Transverse colon (tissue), 4 donors: ENCODE data around the gene APBB2. TPM values are rescaled to one million over a fixed set of nuclear protein-coding genes. Genes with fewer than 3 reads are reported as not detected.

ENCODE experiments used
- DNase-seq: peaks from one replicate; pipeline ENCODE4 v3.0.0-alpha.2; 2019
- H3K27ac ChIP-seq, 4 donors: fragments of 200-600 bp; sonication (generic); 2 replicates each; pipeline ENCODE4 v1.5.1; 2016 to 2018; ENCODE audit warnings: inconsistent platforms in 4 of 4
- H3K27me3 ChIP-seq: fragments of 200-600 bp; sonication (generic); 2 replicates; pipeline ENCODE4 v1.5.1; 2017; ENCODE audit warnings: inconsistent platforms
- H3K36me3 ChIP-seq, 4 donors: fragments of 200-600 bp; sonication (generic); 2 replicates each; pipeline ENCODE4 v1.5.1; 2017 to 2019; ENCODE audit warnings: inconsistent platforms in 4 of 4
- H3K4me1 ChIP-seq, 4 donors: fragments of 200-600 bp; sonication (generic); 2 replicates each; pipeline ENCODE4 v1.5.1; 2017 to 2020; ENCODE audit warnings: inconsistent platforms in 4 of 4
- H3K4me3 ChIP-seq, 4 donors: fragments of 200-600 bp; sonication (generic); 1 replicate in 1 of 4; 2 replicates in 3 of 4; pipeline versions ENCODE4 v1.5.1 to v1.6.1; 2017 to 2019; ENCODE audit warnings: inconsistent platforms in 4 of 4
- H3K9me3 ChIP-seq, 2 donors: fragments of 200-600 bp; sonication (generic); 2 replicates each; pipeline ENCODE4 v1.5.1; 2017 to 2019; ENCODE audit warnings: inconsistent platforms in 2 of 2
- CTCF ChIP-seq, 5 experiments: fragments of 200-600 bp in 3 of 5; fragments of 450-650 bp in 2 of 5; sonication (generic) in 3 of 5; IDR thresholded peaks; 1 replicate in 2 of 5; 2 replicates in 3 of 5; pipeline ENCODE4 v1.5.1; 2016 to 2017; ENCODE audit warnings: antibody characterized with exemption in 5 of 5, inconsistent platforms in 3 of 5, mild to moderate bottlenecking in 2 of 5, moderate library complexity in 1 of 5
- EP300 ChIP-seq: sonication (generic); formaldehyde crosslinking; IDR thresholded peaks from one replicate; pipeline ENCODE4 v1.6.1; 2017; ENCODE audit warnings: antibody characterized with exemption, low read depth
- POLR2A ChIP-seq: fragments of 450-650 bp; IDR thresholded peaks from one replicate; pipeline ENCODE4 v1.6.1; 2016; ENCODE audit warnings: antibody characterized with exemption, mild to moderate bottlenecking, moderate library complexity
- POLR2AphosphoS5 ChIP-seq, 3 donors: sonication (generic); formaldehyde crosslinking; IDR thresholded peaks; one replicate each; pipeline ENCODE4 v1.6.1; 2016; ENCODE audit warnings: antibody characterized with exemption in 3 of 3
- WGBS, 2 donors: methylation state at CpG; one replicate each; pipeline ENCODE4 v1.1.5; 2018; ENCODE audit warnings: low coverage in 1 of 2; 5-methylcytosine and 5-hydroxymethylcytosine counted together
- in situ Hi-C, 4 donors: fragments of 200-750 bp; cut with MboI; loops; one replicate each; pipeline versions ENCODE4 v1.15.0 to v1.15.1; 2017; ENCODE audit warnings: low sequenced_read_pairs in 3 of 4, low pct_ligation_motif_present in 1 of 4, low pct_unique_long_range_greater_than_20kb in 1 of 4
- intact Hi-C: fragments of 100-400 bp; cut with DNase I; formaldehyde crosslinking; loops from one replicate; pipeline ENCODE4 v1.15.1; 2023; ENCODE audit warnings: low total_unique reads
- total RNA-seq, 4 donors: library from RNA; depleted of rRNA; stranded (reverse); fragments of >200 nt; gene quantifications; one replicate each; pipeline ENCODE4 v1.1.0, GENCODE V29; 2016

The APBB2 gene
- total RNA-seq, 4 donors from 2014 or later: 37.1 to 138 (median 90.1) TPM

- no peaks in the 10 kb centered on the region for H3K27me3 ChIP-seq
- no peaks in the 10 kb centered on the region for H3K9me3 ChIP-seq
- peak; percentile 23 for DNase-seq
- intact Hi-C loops: no loop called here
- peaks cover 0 to 10% (median 6%) of the 10 kb centered on the region in 4 donors for H3K4me1 ChIP-seq
- WGBS, 2 donors: 71% methylated on average over 5 of the region's 5 CpGs; no CpG with 5 or more reads in 1 of the 2 donors
- H3K27ac ChIP-seq: no peak overlapping the region
- in situ Hi-C loops: no loop called here
- TF ChIP-seq POLR2A (no peak), CTCF (IDR thresholded peaks at IDR 0.05) (peak in 1 of 5 experiments; percentile 28)
- H3K4me3 ChIP-seq: no peak overlapping the region
- no peaks in the 10 kb centered on the region for H3K36me3 ChIP-seq
Observed at GRCh38 chr4:40916880-40917279, 297.5 kb downstream of the APBB2 start.

DNA sequence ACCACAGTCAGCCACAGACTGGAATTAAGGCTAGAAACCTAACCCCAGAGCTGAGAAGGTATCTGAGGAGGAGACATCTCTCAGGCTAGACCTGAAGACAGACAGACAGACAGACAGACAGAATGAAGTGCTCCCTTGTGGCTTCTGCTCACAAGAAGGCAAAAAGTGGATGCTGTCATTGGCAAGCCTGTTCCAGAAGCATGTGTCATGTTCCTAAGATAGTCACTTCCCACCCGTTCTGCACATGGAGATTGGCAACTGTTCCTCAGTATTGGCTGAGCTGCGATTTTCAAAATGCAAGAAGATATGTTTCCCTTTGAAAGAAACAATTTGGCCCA lies 298.2 kb downstream of the APBB2 start:
- H3K27ac ChIP-seq: no peak overlapping the region
- H3K9me3 ChIP-seq: no peaks in the 10 kb centered on the region
- WGBS, 2 donors: 76% methylated on average over 2 of the region's 2 CpGs; no CpG with 5 or more reads in 1 of the 2 donors
- intact Hi-C loops: no loop called here
- in situ Hi-C loops: no loop called here
- H3K27me3 ChIP-seq: no peaks in the 10 kb centered on the region
- no peak overlapping the region for H3K4me3 ChIP-seq
- DNase-seq: no peak
- H3K4me1 ChIP-seq: peaks cover 0 to 10% (median 6%) of the 10 kb centered on the region in 4 donors
- TF ChIP-seq CTCF (IDR thresholded peaks at IDR 0.05) (no peak), EP300 (no peak), POLR2AphosphoS5 (IDR thresholded peaks at IDR 0.05) (no peak), POLR2A (no peak)
- no peaks in the 10 kb centered on the region for H3K36me3 ChIP-seq

- Histone ChIP-seq H3K27ac (no peak overlapping the region), H3K9me3 (no peaks in the 10 kb centered on the region), H3K4me3 (no peak overlapping the region), H3K27me3 (no peaks in the 10 kb centered on the region), H3K4me1 (peaks cover 0 to 10% (median 6%) of the 10 kb centered on the region in 4 donors), H3K36me3 (no peaks in the 10 kb centered on the region)
- intact Hi-C loops (no loop called here), in situ Hi-C loops (no loop called here)
- no peak for DNase-seq
- 70 to 83% methylated on average over 9 to 12 of the region's 12 CpGs for WGBS, 2 donors
- TF ChIP-seq EP300 (no peak), POLR2AphosphoS5 (IDR thresholded peaks at IDR 0.05) (no peak), CTCF (IDR thresholded peaks at IDR 0.05) (no peak), POLR2A (no peak)
Observed at GRCh38 chr4:40915318-40916217, 298.8 kb downstream of the APBB2 start.

DNA sequence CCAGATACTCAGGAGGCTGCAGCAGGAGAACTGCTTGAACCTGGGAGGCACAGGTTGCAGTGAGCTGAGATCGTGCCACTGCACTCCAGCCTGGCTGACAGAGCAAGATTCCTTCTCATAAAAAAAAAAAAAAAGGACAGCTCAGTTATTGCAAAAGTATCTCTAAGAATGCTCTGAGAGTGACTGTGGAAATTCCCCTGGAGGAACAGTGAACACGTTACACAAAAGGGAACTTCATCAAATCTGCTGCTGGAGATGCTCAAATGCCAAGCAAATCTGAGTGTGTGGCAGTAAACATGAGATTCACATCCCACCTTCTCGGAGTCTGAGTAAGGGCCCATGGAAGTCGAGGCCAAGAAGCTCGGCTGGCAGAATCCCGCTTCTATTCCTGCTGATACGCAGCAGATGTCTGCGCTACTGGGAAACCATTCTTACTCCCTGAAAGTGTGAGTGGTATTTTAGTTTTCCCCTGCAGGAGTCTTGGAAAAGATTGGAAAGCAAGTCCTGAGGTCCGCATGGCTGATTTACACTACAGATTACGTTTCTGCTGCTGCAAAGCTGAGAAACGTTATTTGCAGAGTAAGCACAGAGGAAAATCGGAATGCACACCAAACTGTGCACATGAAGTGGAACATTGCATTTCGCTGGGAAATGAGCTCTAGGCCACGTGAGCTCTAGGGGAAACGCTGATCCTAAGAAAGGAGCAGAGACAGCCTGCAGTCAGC lies 301.7 kb downstream of the APBB2 start:
- DNase-seq: no peak
- WGBS, 2 donors: 83 to 84% methylated on average over 6 to 15 of the region's 15 CpGs
- H3K9me3 ChIP-seq: no peaks in the 10 kb centered on the region
- H3K4me3 ChIP-seq: no peak overlapping the region
- in situ Hi-C loops: no loop called here
- TF ChIP-seq CTCF (IDR thresholded peaks at IDR 0.05) (no peak), POLR2AphosphoS5 (IDR thresholded peaks at IDR 0.05) (no peak), EP300 (no peak), POLR2A (no peak)
- intact Hi-C loops: no loop called here
- H3K27me3 ChIP-seq: no peaks in the 10 kb centered on the region
- no peak overlapping the region for H3K27ac ChIP-seq
- no peaks in the 10 kb centered on the region for H3K36me3 ChIP-seq
- peaks cover 0 to 4% (median 0%) of the 10 kb centered on the region in 4 donors for H3K4me1 ChIP-seq
